Endothelial cell of umbilical vein (primary cell): ENCODE results near the gene AFF1. TPM values are rescaled to one million over a fixed set of nuclear protein-coding genes. Genes with fewer than 3 reads are reported as not detected.

Experiments used
- BruUV-seq: library from RNA; stranded (reverse); fragments of 400-500 nt; replicated peaks from 2 replicates; lab custom pipeline; 2021; lab: Mats Ljungman, UMichigan
- CTCF ChIA-PET: fragments of 300-600, 350-600 bp; sonication (Branson Sonifier 250); formaldehyde crosslinking; loops from one replicate; lab custom pipeline; 2021; ENCODE audit warnings: antibody characterized with exemption, inconsistent platforms; lab: Charles Lee
- POLR2A ChIA-PET: fragments of 300-600, 350-600 bp; sonication (Branson Sonifier 250); formaldehyde crosslinking; loops from one replicate; lab custom pipeline; 2021; ENCODE audit warnings: antibody characterized with exemption, inconsistent platforms; lab: Charles Lee
- DNase-seq: peaks from one replicate; pipeline ENCODE4 v3.0.0-alpha.2; 2011; ENCODE audit warnings: low read depth, low spot score
- FAIRE-seq: peaks from 2 replicates; lab custom pipeline; 2011; peaks lifted over from hg19 to GRCh38; lab: Jason Lieb, UNC
- H2AFZ ChIP-seq: 2 replicates; pipeline ENCODE4 v1.6.0; 2012; ENCODE audit warnings: low read depth, low read length, control low read depth, inconsistent platforms
- H3K27ac ChIP-seq: 2 replicates; pipeline ENCODE4 v1.5.1; 2011; ENCODE audit warnings: low read depth, mild to moderate bottlenecking, control low read depth, low read length, moderate library complexity; ENCODE audit not compliant: insufficient read depth
- H3K27me3 ChIP-seq, 2 experiments: 2 replicates each; pipeline versions ENCODE4 v1.6.0 to v1.6.1; 2011; ENCODE audit warnings: low read length in 2 of 2, mixed read lengths in 1 of 2; ENCODE audit not compliant: control insufficient read depth in 2 of 2, insufficient read depth in 2 of 2
- H3K36me3 ChIP-seq, 2 experiments: 2 replicates in 1 of 2; 3 replicates in 1 of 2; pipeline ENCODE4 v1.5.1; 2011; ENCODE audit warnings: low read length in 2 of 2, mild to moderate bottlenecking in 1 of 2, moderate library complexity in 1 of 2; ENCODE audit not compliant: control insufficient read depth in 2 of 2, insufficient read depth in 2 of 2; ENCODE audit errors: extremely low read depth in 1 of 2
- H3K4me1 ChIP-seq: 3 replicates; pipeline ENCODE4 v1.5.1; 2011; ENCODE audit warnings: mild to moderate bottlenecking, low read length; ENCODE audit not compliant: control insufficient read depth, insufficient read depth; ENCODE audit errors: extremely low read depth
- H3K4me2 ChIP-seq: 2 replicates; pipeline ENCODE4 v1.6.1; 2011; ENCODE audit warnings: low read length, control low read depth, mixed read lengths; ENCODE audit not compliant: insufficient read depth
- H3K4me3 ChIP-seq, 3 experiments: fragments of 200-600 bp in 1 of 3; sonication (generic), shearing (Covaris generic) in 1 of 3; replicated peaks in 1 of 3; 2 replicates each; pipeline ENCODE4 v1.5.1; 2011 to 2016; ENCODE audit warnings: control low read depth in 3 of 3, low read length in 3 of 3, mild to moderate bottlenecking in 2 of 3, inconsistent platforms in 1 of 3, low read depth in 1 of 3, moderate library complexity in 1 of 3; ENCODE audit not compliant: insufficient read depth in 1 of 3
- H3K79me2 ChIP-seq: 2 replicates; pipeline ENCODE4 v1.6.0; 2012; ENCODE audit warnings: low read length, inconsistent platforms; ENCODE audit not compliant: control insufficient read depth, insufficient read depth
- H3K9ac ChIP-seq: replicated peaks from 2 replicates; pipeline ENCODE3; 2011; ENCODE audit warnings: low read length, control low read depth; ENCODE audit not compliant: insufficient read depth; ENCODE audit errors: extremely low read depth
- H3K9me1 ChIP-seq: replicated peaks from 3 replicates; pipeline ENCODE4 v1.6.0; 2011; ENCODE audit warnings: mild to moderate bottlenecking, low read length; ENCODE audit not compliant: control insufficient read depth, insufficient read depth; ENCODE audit errors: extremely low read depth
- H3K9me3 ChIP-seq: replicated peaks from 2 replicates; pipeline ENCODE4 v1.5.1; 2012; ENCODE audit warnings: low read length, inconsistent platforms; ENCODE audit not compliant: control insufficient read depth, insufficient read depth
- H4K20me1 ChIP-seq: replicated peaks from 2 replicates; pipeline ENCODE3; 2011; ENCODE audit warnings: mild to moderate bottlenecking, low read length; ENCODE audit not compliant: control insufficient read depth, insufficient read depth; ENCODE audit errors: extremely low read depth
- CTCF ChIP-seq, 2 donors: IDR thresholded peaks; 1 replicate in 1 of 2; 2 replicates in 1 of 2; pipeline ENCODE4 v1.5.1; 2011; ENCODE audit warnings: low read length in 2 of 2, mild to moderate bottlenecking in 2 of 2, moderate library complexity in 2 of 2, control low read depth in 1 of 2, inconsistent platforms in 1 of 2, low read depth in 1 of 2; ENCODE audit not compliant: insufficient read depth in 1 of 2; ENCODE audit errors: extremely low read depth in 1 of 2
- EZH2 ChIP-seq: IDR thresholded peaks from 2 replicates; pipeline ENCODE4 v1.6.1; 2012; ENCODE audit warnings: borderline replicate concordance, low read depth, mild to moderate bottlenecking, moderate library complexity, low read length, inconsistent platforms; ENCODE audit not compliant: severe bottlenecking
- FOS ChIP-seq: IDR thresholded peaks from 2 replicates; pipeline ENCODE4 v1.6.1; 2011; ENCODE audit warnings: mild to moderate bottlenecking, low read length, moderate library complexity, borderline replicate concordance; ENCODE audit not compliant: insufficient read depth
- GATA2 ChIP-seq: IDR thresholded peaks from 2 replicates; pipeline ENCODE4 v1.7.0; 2011; ENCODE audit warnings: low read depth, mild to moderate bottlenecking, moderate library complexity, mixed read lengths, low read length; ENCODE audit not compliant: insufficient read length, insufficient read depth
- JUN ChIP-seq: IDR thresholded peaks from 2 replicates; pipeline ENCODE4 v1.6.1; 2011; ENCODE audit warnings: borderline replicate concordance, low read depth; ENCODE audit not compliant: insufficient read length, insufficient read depth
- MAX ChIP-seq: IDR thresholded peaks from 2 replicates; pipeline ENCODE4 v1.6.1; 2011; ENCODE audit not compliant: insufficient read depth, insufficient read length
- MYC ChIP-seq: IDR thresholded peaks from one replicate; pipeline ENCODE4 v1.6.1; 2011; ENCODE audit warnings: mild to moderate bottlenecking, low read depth, low read length
- POLR2A ChIP-seq: IDR thresholded peaks from 2 replicates; pipeline ENCODE4 v1.6.1; 2012; ENCODE audit warnings: low read depth, mild to moderate bottlenecking, control low read depth, low read length
- POLR2AphosphoS5 ChIP-seq: IDR thresholded peaks from 2 replicates; pipeline ENCODE4 v1.6.1; 2012; ENCODE audit warnings: low read depth, mild to moderate bottlenecking, control low read depth, low read length, moderate library complexity; ENCODE audit not compliant: insufficient read depth
- dilution Hi-C: fragments of 300-500 bp; cut with MboI; formaldehyde crosslinking; loops from one replicate; pipeline ENCODE4 v1.15.0; 2019; ENCODE audit warnings: low sequenced_read_pairs; ENCODE audit not compliant: extremely low pct_ligation_motif_present
- intact Hi-C: fragments of 100-400 bp; cut with micrococcal nuclease; formaldehyde crosslinking; loops from one replicate; pipeline ENCODE4 v1.10.0; 2022
- polyA plus RNA-seq, 4 experiments: library from polyadenylated mRNA; depleted of rRNA in 3 of 4; stranded (reverse) in 3 of 4; unstranded in 1 of 4; fragments of >200 nt; gene quantifications; 2 replicates each; pipeline versions ENCODE4 v1.2.1 to v1.2.3, GENCODE V29; 2011 to 2012; ENCODE audit warnings: missing spikeins in 1 of 4
- total RNA-seq: library from RNA; stranded (reverse); gene quantifications from 2 replicates; pipeline ENCODE4 v1.2.3, GENCODE V29; 2021

The AFF1 gene
- total and polyA plus RNA-seq, 2 donors (not counting 3 experiments of a cell fraction or from before 2014, with no cell fraction given): 26.2 to 106 TPM

- dilution Hi-C loops (no loop called here), intact Hi-C loops (loop anchor here (1.0 to 10.0 kb wide), 5 partner anchors 32 to 228 kb away; no protein-coding TSS in a partner anchor)
- Histone ChIP-seq H3K79me2 (peaks cover 56% of the 10 kb centered on the region), H3K4me2 (peak overlapping the region; percentile 93), H3K9me1 (no peaks in the 10 kb centered on the region), H3K36me3 (no peaks in the 10 kb centered on the region), H3K27ac (peak overlapping the region; percentile 92), H3K4me1 (peaks cover 35% of the 10 kb centered on the region), H3K27me3 (no peaks in the 10 kb centered on the region), H3K4me3 (peak overlapping the region; percentile 84 to 93 (median 93)), H3K9me3 (no peaks in the 10 kb centered on the region), H4K20me1 (no peaks in the 10 kb centered on the region), H2AFZ (peak overlapping the region; percentile 5), H3K9ac (peak overlapping the region; percentile 91)
- BruUV-seq: TSS peak; percentile 89
- DNase-seq (no peak), FAIRE-seq (no peak)
- TF ChIP-seq JUN (no peak), CTCF (IDR thresholded peaks at IDR 0.05; ENCODE audit: extremely low read depth in 1 of 2, insufficient read depth in 1 of 2, low read depth in 1 of 2, low read length in 2 of 2) (no peak), POLR2AphosphoS5 (no peak), POLR2A (no peak), MAX (no peak), MYC (no peak), EZH2 (no peak), FOS (no peak), GATA2 (no peak)
- ChIA-PET POLR2A (interaction anchor here (0.6 to 5.1 kb wide), 20 partner anchors 14 to 1368 kb away, joined by 3 to 64 read pairs (median 4); partner anchors contain the start of gene AFF1), CTCF (interaction anchor here (0.9 to 5.4 kb wide), 19 partner anchors 12 to 510 kb away, joined by 3 to 62 read pairs (median 5); partner anchors contain the start of gene AFF1)
Measured at GRCh38 chr4:87006426-87006675, 71.5 kb downstream of the AFF1 start.
